Tongue (tissue), 2 donors: Measurements from ENCODE around the gene SHKBP1. TPM values are rescaled to one million over a fixed set of nuclear protein-coding genes. Genes with fewer than 3 reads are reported as not detected.
"Not testable (repeated sequence)": the region's sequence is repeated elsewhere in the genome, so short reads cannot be mapped to it uniquely, and the experiment has no call there.

Source experiments
- DNase-seq: peaks from one replicate; pipeline ENCODE4 v3.0.0-alpha.2; 2015
- total RNA-seq: library from RNA; depleted of rRNA; stranded (reverse); fragments of >200 nt; gene quantifications from one replicate; pipeline ENCODE4 v1.2.3, GENCODE V29; 2014

The SHKBP1 gene
- total RNA-seq, result 8.8 TPM

GRCh38 chr19:40576585-40577451 is at the start of gene SHKBP1:
SHKBP1 (plus strand) TSS chr19:40576873; CDS start chr19:40576900, 27 bp downstream.
- peak; percentile 97 for DNase-seq

- DNase-seq, result no peak
Measured at GRCh38 chr19:40528078-40528477, 48.6 kb upstream of the SHKBP1 start.

- DNase-seq, result no peak
Measured at GRCh38 chr19:40528533-40529092, 48.1 kb upstream of the SHKBP1 start.

- DNase-seq, result peak; percentile 91
Measured at GRCh38 chr19:40529093-40529954, 47.3 kb upstream of the SHKBP1 start.

- peak; percentile 58 for DNase-seq
Measured at GRCh38 chr19:40530091-40530901, 46.4 kb upstream of the SHKBP1 start.

GRCh38 chr19:40533508-40533907 is 43.2 kb upstream of the SHKBP1 start:
- no peak for DNase-seq

- DNase-seq, result no peak
Measured at GRCh38 chr19:40534148-40534547, 42.5 kb upstream of the SHKBP1 start.

GRCh38 chr19:40539070-40539469 is 37.6 kb upstream of the SHKBP1 start:
- DNase-seq, result no peak

GRCh38 chr19:40542202-40542859 is 34.3 kb upstream of the SHKBP1 start:
- peak; percentile 52 for DNase-seq

GRCh38 chr19:40543029-40543597 is 33.6 kb upstream of the SHKBP1 start:
- no peak for DNase-seq

- DNase-seq, result not testable (repeated sequence)
Measured at GRCh38 chr19:40546153-40546841, 30.4 kb upstream of the SHKBP1 start.

- not testable (repeated sequence) for DNase-seq
Measured at GRCh38 chr19:40547190-40547589, 29.5 kb upstream of the SHKBP1 start.

- DNase-seq, result no peak
Measured at GRCh38 chr19:40547836-40548235, 28.8 kb upstream of the SHKBP1 start.

GRCh38 chr19:40549007-40549708 is 27.5 kb upstream of the SHKBP1 start:
- peak; percentile 71 for DNase-seq

- no peak for DNase-seq
Measured at GRCh38 chr19:40550951-40551350, 25.7 kb upstream of the SHKBP1 start.

GRCh38 chr19:40552848-40553247 is 23.8 kb upstream of the SHKBP1 start:
- DNase-seq, result no peak

GRCh38 chr19:40553885-40554857 is 22.5 kb upstream of the SHKBP1 start:
- peak; percentile 50 for DNase-seq

GRCh38 chr19:40555978-40556689 is 20.5 kb upstream of the SHKBP1 start:
- no peak for DNase-seq
